ENCODE results near the gene CDHR1. TPM values are rescaled to one million over a fixed set of nuclear protein-coding genes. Genes with fewer than 3 reads are reported as not detected.

CDHR1 gene
- total RNA-seq, 1 experiment from 2014 or later: 6.6 TPM

GRCh38 chr10:84191106-84191505 lies 3.2 kb upstream of the CDHR1 start:
- H4K8ac ChIP-seq (replicated peaks; ENCODE audit: insufficient read length, low read depth, low read length): no peak overlapping the region
- no peak for TF ChIP-seq CTCF (conservative IDR thresholded peaks at IDR 0.05)
- H3K9ac ChIP-seq (ENCODE audit: extremely low read depth, insufficient read length, low read length): no peak overlapping the region
- no peaks in the 10 kb centered on the region for H3K36me3 Mint-ChIP-seq (ENCODE audit: insufficient read depth in 1 of 3, low read depth in 3 of 3)
- H2BK20ac ChIP-seq (ENCODE audit: low read depth, low read length, poor library complexity, severe bottlenecking): no peak overlapping the region
- H4K5ac ChIP-seq (ENCODE audit: insufficient read length, low read depth, low read length): peak overlapping the region; percentile 48
- H2BK15ac ChIP-seq (ENCODE audit: low read depth, low read length): no peak overlapping the region
- no peak overlapping the region for H2BK12ac ChIP-seq (ENCODE audit: insufficient read length, low read depth, low read length)
- DNase-seq: no peak
- H3K27ac Mint-ChIP-seq: no peak overlapping the region
- H2BK5ac ChIP-seq (ENCODE audit: insufficient read length, low read length): no peak overlapping the region
- H3K4ac ChIP-seq (ENCODE audit: low read depth, low read length): no peak overlapping the region
- H3K27ac ChIP-seq (ENCODE audit: insufficient read length, low read depth, low read length): no peak overlapping the region
- H3K79me1 ChIP-seq (ENCODE audit: insufficient read depth, low read depth, low read length, poor library complexity, severe bottlenecking): no peaks in the 10 kb centered on the region
- no peak overlapping the region for H3K4me3 Mint-ChIP-seq
- H3K56ac ChIP-seq (ENCODE audit: insufficient read length, low read depth, low read length): no peak overlapping the region
- no peak overlapping the region for H3T11ph ChIP-seq (ENCODE audit: low read length)
- peaks cover 55% of the 10 kb centered on the region for H3K27me3 Mint-ChIP-seq (ENCODE audit: low read depth)
- no peaks in the 10 kb centered on the region for H3K79me2 ChIP-seq (ENCODE audit: insufficient read depth, low read length)
- H3K27me3 ChIP-seq (ENCODE audit: insufficient read depth, low read length): peaks cover 17% of the 10 kb centered on the region
- H3K18ac ChIP-seq (ENCODE audit: insufficient read length, low read depth, low read length): no peak overlapping the region
- no peak overlapping the region for H4K91ac ChIP-seq (ENCODE audit: insufficient read length, low read depth, low read length)
- H3K23me2 ChIP-seq (ENCODE audit: insufficient read length, low read depth, low read length, poor library complexity, severe bottlenecking): peaks cover 12% of the 10 kb centered on the region
- H3K4me2 ChIP-seq (ENCODE audit: insufficient read depth, insufficient read length, low read length): no peak overlapping the region
- H3K23ac ChIP-seq (ENCODE audit: insufficient read length, low read depth, low read length): no peak overlapping the region
- H2AK5ac ChIP-seq (ENCODE audit: insufficient read length, low read length): no peak overlapping the region
- no peaks in the 10 kb centered on the region; a peak in 1 of 5 replicates for H3K9me3 Mint-ChIP-seq
- H4K20me1 ChIP-seq (ENCODE audit: control insufficient read depth, insufficient read depth, insufficient read length): no peaks in the 10 kb centered on the region
- H3K9me3 ChIP-seq (ENCODE audit: control insufficient read depth, low read depth, low read length): no peaks in the 10 kb centered on the region
- no peak overlapping the region for H2AFZ ChIP-seq (ENCODE audit: low read length)
- H3K4me1 Mint-ChIP-seq: peaks cover 6 to 7% of the 10 kb centered on the region in 2 experiments; a peak in 3 of 4 replicates
- H3K14ac ChIP-seq (ENCODE audit: insufficient read depth, low read length): no peak overlapping the region
- H3K4me1 ChIP-seq (ENCODE audit: insufficient read depth, low read length): no peaks in the 10 kb centered on the region; the same call in 1 of the 2 replicates
- H2BK120ac ChIP-seq (ENCODE audit: low read depth, low read length, poor library complexity, severe bottlenecking): no peak overlapping the region
- WGBS (ENCODE audit: extremely low coverage, insufficient read length, low lambda C conversion rate): no CpG with 5 or more reads among the region's 5 CpGs

Data from H9 (cell line).